GM19043 (cell line): ENCODE results near the gene RABGAP1.

Source experiments
- ATAC-seq: cut with Tn5 transposase; IDR thresholded peaks from one replicate; pipeline ENCODE4 v1.9.1; 2021; ENCODE audit warnings: low read depth; ENCODE audit not compliant: unreplicated experiment

Gene RABGAP1

GRCh38 chr9:122944960-122945888 lies 4.4 kb downstream of the RABGAP1 start:
- ATAC-seq: no peak

- no peak for ATAC-seq
Measured at GRCh38 chr9:122946461-122947005, 5.7 kb downstream of the RABGAP1 start.

GRCh38 chr9:122948313-122948712 lies 7.5 kb downstream of the RABGAP1 start:
- no peak for ATAC-seq

GRCh38 chr9:122949696-122950095 lies 8.9 kb downstream of the RABGAP1 start:
- no peak for ATAC-seq

- no peak for ATAC-seq
Measured at GRCh38 chr9:122950263-122950662, 9.4 kb downstream of the RABGAP1 start.

- ATAC-seq: no peak
Measured at GRCh38 chr9:122951056-122951455, 10.2 kb downstream of the RABGAP1 start.

GRCh38 chr9:122954253-122954691 lies 13.5 kb downstream of the RABGAP1 start:
- no peak for ATAC-seq

- ATAC-seq: no peak
Measured at GRCh38 chr9:122955961-122956360, 15.1 kb downstream of the RABGAP1 start.

GRCh38 chr9:122961139-122961538 lies 20.3 kb downstream of the RABGAP1 start:
- ATAC-seq: no peak

- no peak for ATAC-seq
Measured at GRCh38 chr9:122975196-122975595, 34.4 kb downstream of the RABGAP1 start.

- ATAC-seq: no peak
Measured at GRCh38 chr9:122978601-122979000, 37.8 kb downstream of the RABGAP1 start.

- ATAC-seq: no peak
Measured at GRCh38 chr9:122986010-122986409, 45.2 kb downstream of the RABGAP1 start.

- ATAC-seq: no peak
Measured at GRCh38 chr9:122988141-122988540, 47.3 kb downstream of the RABGAP1 start.

GRCh38 chr9:122988920-122989621 lies 48.3 kb downstream of the RABGAP1 start:
- ATAC-seq: peak; percentile 86

GRCh38 chr9:122991370-122991830 lies 50.6 kb downstream of the RABGAP1 start:
- ATAC-seq: no peak

GRCh38 chr9:122996586-122996985 lies 55.8 kb downstream of the RABGAP1 start:
- no peak for ATAC-seq

- ATAC-seq: no peak
Measured at GRCh38 chr9:122998448-122998847, 57.6 kb downstream of the RABGAP1 start.

- no peak for ATAC-seq
Measured at GRCh38 chr9:123000371-123001068, 59.7 kb downstream of the RABGAP1 start.

- ATAC-seq: no peak
Measured at GRCh38 chr9:123002754-123003153, 61.9 kb downstream of the RABGAP1 start.

GRCh38 chr9:123003466-123003865 lies 62.6 kb downstream of the RABGAP1 start:
- ATAC-seq: no peak

- ATAC-seq: no peak
Measured at GRCh38 chr9:123005964-123006363, 65.1 kb downstream of the RABGAP1 start.
